Measurements from ENCODE around the gene TMEM203. TPM values are rescaled to one million over a fixed set of nuclear protein-coding genes. Genes with fewer than 3 reads are reported as not detected.

The TMEM203 gene
- total RNA-seq, 4 donors from 2014 or later, result 28.8 to 45.8 (median 34.8) TPM

DNA sequence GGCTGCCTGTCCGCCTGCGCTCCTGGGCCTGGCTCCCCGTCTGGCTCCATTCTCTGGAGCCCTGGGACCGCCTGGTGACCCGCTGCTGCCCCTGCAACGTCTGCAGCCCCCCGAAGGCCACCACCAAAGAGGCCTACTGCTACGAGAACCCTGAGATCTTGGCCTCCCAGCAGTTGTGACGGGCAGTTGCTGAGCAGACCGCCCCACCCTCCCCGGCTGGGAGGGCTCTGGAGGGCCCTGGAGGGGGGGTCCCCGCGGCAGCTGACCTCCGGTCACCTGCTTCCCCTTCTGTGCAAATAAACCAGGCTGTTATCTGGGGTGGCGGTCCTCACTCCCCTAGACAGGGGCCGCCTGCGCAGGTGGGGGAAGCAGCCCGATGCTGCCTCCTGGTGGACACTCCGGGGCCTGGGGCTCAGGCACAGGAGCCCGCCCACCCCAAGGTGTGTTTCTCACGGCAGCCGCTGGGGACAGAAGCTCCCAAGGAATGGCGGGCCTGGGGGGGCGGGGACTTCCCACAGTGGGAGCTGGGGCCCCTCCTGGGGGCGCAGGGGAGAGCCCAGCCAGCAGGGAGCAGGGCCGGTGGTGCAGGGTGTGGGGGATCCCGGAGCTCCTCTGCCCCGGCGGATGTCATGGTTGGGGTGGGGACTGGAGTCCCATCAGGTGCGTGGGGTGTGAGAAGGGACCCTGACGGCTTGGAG lies 30.9 kb upstream of the TMEM203 start:
- 13% methylated on average over 9 of the region's 31 CpGs for WGBS
- intact Hi-C loops (cut with DNase I), result no loop called here
- peaks cover 40 to 60% (median 48%) of the 10 kb centered on the region in 4 donors for H3K4me1 ChIP-seq
- H3K36me3 ChIP-seq, result no peaks in the 10 kb centered on the region
- peak overlapping the region; percentile 29 to 43 (median 37) for H3K4me3 ChIP-seq
- no peaks in the 10 kb centered on the region for H3K9me3 ChIP-seq
- peak; percentile 95 for DNase-seq (ENCODE audit: extremely low spot score)
- peak overlapping the region in 1 of 4 donors; percentile 1 for H3K27ac ChIP-seq (replicated peaks in 1 of 4)
- no peak for TF ChIP-seq EP300 (IDR thresholded peaks at IDR 0.05)
- TF ChIP-seq, protein P1, sequence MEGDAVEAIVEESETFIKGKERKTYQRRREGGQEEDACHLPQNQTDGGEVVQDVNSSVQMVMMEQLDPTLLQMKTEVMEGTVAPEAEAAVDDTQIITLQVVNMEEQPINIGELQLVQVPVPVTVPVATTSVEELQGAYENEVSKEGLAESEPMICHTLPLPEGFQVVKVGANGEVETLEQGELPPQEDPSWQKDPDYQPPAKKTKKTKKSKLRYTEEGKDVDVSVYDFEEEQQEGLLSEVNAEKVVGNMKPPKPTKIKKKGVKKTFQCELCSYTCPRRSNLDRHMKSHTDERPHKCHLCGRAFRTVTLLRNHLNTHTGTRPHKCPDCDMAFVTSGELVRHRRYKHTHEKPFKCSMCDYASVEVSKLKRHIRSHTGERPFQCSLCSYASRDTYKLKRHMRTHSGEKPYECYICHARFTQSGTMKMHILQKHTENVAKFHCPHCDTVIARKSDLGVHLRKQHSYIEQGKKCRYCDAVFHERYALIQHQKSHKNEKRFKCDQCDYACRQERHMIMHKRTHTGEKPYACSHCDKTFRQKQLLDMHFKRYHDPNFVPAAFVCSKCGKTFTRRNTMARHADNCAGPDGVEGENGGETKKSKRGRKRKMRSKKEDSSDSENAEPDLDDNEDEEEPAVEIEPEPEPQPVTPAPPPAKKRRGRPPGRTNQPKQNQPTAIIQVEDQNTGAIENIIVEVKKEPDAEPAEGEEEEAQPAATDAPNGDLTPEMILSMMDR (IDR thresholded peaks at IDR 0.05), result peak in 2 of 3 experiments; percentile 97 to 99
- TF ChIP-seq POLR2A (IDR thresholded peaks at IDR 0.05; ENCODE audit: low read depth), result no peak
- peak; percentile 23 to 67 for TF ChIP-seq POLR2AphosphoS5 (IDR thresholded peaks at IDR 0.05)
- peaks cover 0 to 39% (median 15%) of the 10 kb centered on the region in 4 donors for H3K27me3 ChIP-seq

DNA sequence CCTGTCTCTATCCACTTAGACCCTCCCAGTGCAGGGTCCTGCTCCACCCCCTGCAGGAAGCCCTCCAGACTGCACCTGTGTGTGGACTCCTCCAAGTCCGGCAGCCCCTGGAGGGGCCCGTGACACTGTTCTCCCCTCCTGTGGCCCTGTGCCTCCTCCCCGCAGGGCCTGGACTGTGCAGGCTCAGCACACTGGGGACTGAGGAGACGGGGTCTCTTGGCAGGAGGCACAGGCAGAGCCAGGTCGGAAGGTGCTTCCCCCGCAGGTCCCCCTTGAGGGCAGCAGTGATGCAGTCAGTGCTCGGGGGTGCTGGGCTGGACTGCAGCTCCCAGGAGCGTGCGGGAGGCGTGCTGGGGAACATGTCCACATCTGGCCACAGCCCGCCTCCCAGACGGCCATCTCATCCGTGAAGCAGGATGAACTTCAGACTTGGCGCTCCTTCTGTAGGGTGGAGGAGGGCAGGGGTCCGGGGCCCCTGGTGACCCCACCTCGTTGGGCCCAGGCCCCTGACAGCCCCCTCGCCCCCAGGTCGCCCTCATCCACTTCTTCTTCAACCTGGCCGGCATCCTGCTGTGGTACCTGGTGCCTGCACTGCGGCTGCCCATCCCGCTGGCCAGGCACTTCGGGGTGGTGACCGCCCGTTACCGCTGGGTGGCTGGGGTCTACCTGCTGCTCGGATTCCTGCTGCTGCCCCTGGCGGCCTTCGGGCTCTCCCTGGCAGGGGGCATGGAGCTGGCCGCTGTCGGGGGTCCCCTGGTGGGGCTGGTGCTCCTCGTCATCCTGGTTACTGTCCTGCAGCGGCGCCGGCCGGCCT lies 30.2 kb upstream of the TMEM203 start:
- Histone ChIP-seq H3K4me3 (peak overlapping the region; percentile 29 to 43 (median 37)), H3K9me3 (no peaks in the 10 kb centered on the region), H3K27ac (replicated peaks in 1 of 4) (peak overlapping the region in 1 of 4 donors; percentile 1), H3K36me3 (no peaks in the 10 kb centered on the region), H3K27me3 (peaks cover 0 to 46% (median 22%) of the 10 kb centered on the region in 4 donors), H3K4me1 (peaks cover 40 to 60% (median 48%) of the 10 kb centered on the region in 4 donors)
- no peak for DNase-seq (ENCODE audit: extremely low spot score)
- intact Hi-C loops (cut with DNase I), result no loop called here
- 52% methylated on average over 4 of the region's 35 CpGs for WGBS
- TF ChIP-seq, protein P1 (IDR thresholded peaks at IDR 0.05), result no peak
- TF ChIP-seq EP300 (IDR thresholded peaks at IDR 0.05) (no peak), POLR2A (IDR thresholded peaks at IDR 0.05; ENCODE audit: low read depth) (no peak), POLR2AphosphoS5 (IDR thresholded peaks at IDR 0.05) (no peak)

DNA sequence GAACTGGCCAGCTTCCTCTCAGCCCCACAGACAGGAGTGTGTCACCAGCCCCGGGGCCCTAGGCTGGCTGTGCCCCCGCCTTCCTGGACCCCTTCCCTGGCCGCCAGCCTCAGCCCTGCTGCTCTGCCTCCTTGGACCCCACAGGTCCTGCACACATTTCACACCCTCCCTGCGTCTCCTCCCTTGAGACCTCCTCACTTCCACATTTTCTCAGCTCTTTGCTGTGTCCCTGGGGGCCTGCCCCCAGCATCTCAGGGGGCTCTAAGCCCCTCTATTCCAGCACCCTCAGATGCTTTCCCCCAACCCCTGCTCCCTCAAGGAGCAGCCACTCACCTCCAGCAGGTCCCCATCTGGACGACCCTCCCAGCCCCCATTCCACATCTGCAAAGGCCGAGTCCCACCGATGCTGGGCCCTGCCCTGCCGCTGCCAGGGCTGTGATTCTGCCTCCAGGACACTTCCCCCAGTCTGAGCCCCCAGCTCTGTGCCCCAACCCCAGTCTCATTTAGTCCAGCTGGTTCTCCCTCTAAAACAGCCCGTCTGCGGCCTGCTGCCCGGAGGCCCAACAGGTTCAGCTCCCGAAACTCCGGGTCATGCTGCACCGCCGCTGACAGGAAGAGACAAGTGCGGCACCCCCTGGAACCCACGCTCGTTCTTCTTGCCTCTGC lies 29.4 kb upstream of the TMEM203 start:
- no peak for TF ChIP-seq POLR2A (IDR thresholded peaks at IDR 0.05; ENCODE audit: low read depth)
- TF ChIP-seq POLR2AphosphoS5 (IDR thresholded peaks at IDR 0.05), result no peak
- no peak for TF ChIP-seq EP300 (IDR thresholded peaks at IDR 0.05)
- TF ChIP-seq, protein P1 (IDR thresholded peaks at IDR 0.05), result no peak
- Histone ChIP-seq H3K27ac (replicated peaks in 1 of 4) (no peak overlapping the region), H3K4me3 (no peak overlapping the region), H3K9me3 (no peaks in the 10 kb centered on the region), H3K27me3 (peaks cover 0 to 54% (median 29%) of the 10 kb centered on the region in 4 donors), H3K4me1 (peaks cover 39 to 53% (median 43%) of the 10 kb centered on the region in 4 donors), H3K36me3 (no peaks in the 10 kb centered on the region)
- intact Hi-C loops (cut with DNase I), result no loop called here
- 71% methylated on average over 16 of the region's 18 CpGs for WGBS
- no peak for DNase-seq (ENCODE audit: extremely low spot score)

DNA sequence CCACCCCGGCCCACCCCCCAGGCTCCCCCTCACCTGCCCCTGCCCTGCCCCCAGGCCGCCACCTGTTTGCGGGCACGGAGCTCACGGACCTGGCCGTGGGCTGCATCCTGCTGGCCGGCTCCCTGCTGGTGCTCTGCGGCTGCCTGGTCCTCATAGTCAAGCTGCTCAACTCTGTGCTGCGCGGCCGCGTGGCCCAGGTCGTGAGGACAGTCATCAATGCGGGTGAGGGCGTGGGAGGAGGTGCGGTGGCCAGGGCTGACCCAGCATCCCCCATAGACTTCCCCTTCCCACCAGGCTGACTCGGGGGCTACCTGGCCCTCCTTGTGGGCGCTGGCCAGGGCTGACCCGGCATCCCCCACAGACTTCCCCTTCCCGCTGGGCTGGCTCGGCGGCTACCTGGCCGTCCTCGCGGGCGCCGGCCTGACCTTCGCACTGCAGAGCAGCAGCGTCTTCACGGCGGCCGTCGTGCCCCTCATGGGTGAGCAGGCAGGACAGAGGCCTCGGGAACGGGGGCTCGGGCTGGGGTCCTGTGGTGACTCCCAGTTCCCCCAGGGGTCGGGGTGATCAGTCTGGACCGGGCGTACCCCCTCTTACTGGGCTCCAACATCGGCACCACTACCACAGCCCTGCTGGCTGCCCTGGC lies 28.7 kb upstream of the TMEM203 start:
- intact Hi-C loops (cut with DNase I), result no loop called here
- H3K9me3 ChIP-seq, result no peaks in the 10 kb centered on the region
- peaks cover 0 to 61% (median 36%) of the 10 kb centered on the region in 4 donors for H3K27me3 ChIP-seq
- DNase-seq (ENCODE audit: extremely low spot score), result no peak
- no peak overlapping the region for H3K4me3 ChIP-seq
- no peak overlapping the region for H3K27ac ChIP-seq (replicated peaks in 1 of 4)
- 69% methylated on average over 13 of the region's 40 CpGs for WGBS
- no peak for TF ChIP-seq EP300 (IDR thresholded peaks at IDR 0.05)
- no peak for TF ChIP-seq POLR2A (IDR thresholded peaks at IDR 0.05; ENCODE audit: low read depth)
- TF ChIP-seq, protein P1 (IDR thresholded peaks at IDR 0.05), result no peak
- TF ChIP-seq POLR2AphosphoS5 (IDR thresholded peaks at IDR 0.05), result no peak
- H3K4me1 ChIP-seq, result peaks cover 32 to 46% (median 36%) of the 10 kb centered on the region in 4 donors
- no peaks in the 10 kb centered on the region for H3K36me3 ChIP-seq

Data from esophagus muscularis mucosa (tissue), 4 donors.